ENCODE measurements around the gene COL12A1.

Gene COL12A1

DNA sequence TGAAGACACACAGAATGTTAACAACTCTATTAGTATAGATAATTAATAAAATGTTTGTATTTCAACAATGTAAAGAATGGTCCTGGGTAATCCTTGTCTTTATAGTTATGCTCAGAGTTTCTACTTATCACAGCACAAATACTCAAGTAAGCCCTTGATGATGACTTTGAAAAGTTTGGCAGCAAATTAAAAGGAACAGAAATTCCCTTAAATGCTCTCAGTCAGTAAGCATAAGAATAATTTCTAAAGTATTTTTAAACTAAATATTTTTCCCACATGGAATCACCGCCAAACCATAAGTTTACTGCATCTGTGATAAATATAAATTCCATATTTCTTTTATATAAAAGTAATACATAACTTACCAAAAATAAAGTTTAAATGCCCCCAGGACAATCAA is 96.1 kb downstream of the COL12A1 start:
- TF ChIP-seq POLR2A (IDR thresholded peaks at IDR 0.05; ENCODE audit: low read depth, low read length) = no peak
- TF ChIP-seq POLR2AphosphoS5 (IDR thresholded peaks at IDR 0.05; ENCODE audit: low read depth, low read length) = no peak
- no peak for TF ChIP-seq TAF1 (IDR thresholded peaks at IDR 0.05; ENCODE audit: borderline replicate concordance, low read depth, low read length)
- DNase-seq (ENCODE audit: insufficient read length) (no peak), FAIRE-seq (no peak)

DNA sequence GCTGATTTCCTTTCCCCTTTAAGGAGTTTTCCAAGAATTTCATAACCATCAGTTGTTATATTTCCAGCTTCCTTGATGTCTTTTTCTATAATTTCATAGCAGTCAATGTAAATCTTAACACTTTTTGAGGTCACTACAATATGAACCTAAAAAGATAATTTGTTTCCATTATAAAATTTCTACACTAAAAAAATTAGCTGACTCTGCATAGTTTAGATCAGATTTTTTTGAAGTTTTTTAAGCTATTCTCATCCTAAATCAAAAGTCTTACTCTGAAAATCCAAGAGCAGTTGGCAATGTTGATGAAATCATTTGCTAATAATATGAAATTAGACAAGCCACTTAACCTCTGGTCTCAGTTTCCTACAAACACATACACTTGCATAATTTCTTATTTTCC is 96.8 kb downstream of the COL12A1 start:
- FAIRE-seq = no peak
- no peak for TF ChIP-seq POLR2AphosphoS5 (IDR thresholded peaks at IDR 0.05; ENCODE audit: low read depth, low read length)
- TF ChIP-seq POLR2A (IDR thresholded peaks at IDR 0.05; ENCODE audit: low read depth, low read length) = no peak
- no peak for TF ChIP-seq TAF1 (IDR thresholded peaks at IDR 0.05; ENCODE audit: borderline replicate concordance, low read depth, low read length)

DNA sequence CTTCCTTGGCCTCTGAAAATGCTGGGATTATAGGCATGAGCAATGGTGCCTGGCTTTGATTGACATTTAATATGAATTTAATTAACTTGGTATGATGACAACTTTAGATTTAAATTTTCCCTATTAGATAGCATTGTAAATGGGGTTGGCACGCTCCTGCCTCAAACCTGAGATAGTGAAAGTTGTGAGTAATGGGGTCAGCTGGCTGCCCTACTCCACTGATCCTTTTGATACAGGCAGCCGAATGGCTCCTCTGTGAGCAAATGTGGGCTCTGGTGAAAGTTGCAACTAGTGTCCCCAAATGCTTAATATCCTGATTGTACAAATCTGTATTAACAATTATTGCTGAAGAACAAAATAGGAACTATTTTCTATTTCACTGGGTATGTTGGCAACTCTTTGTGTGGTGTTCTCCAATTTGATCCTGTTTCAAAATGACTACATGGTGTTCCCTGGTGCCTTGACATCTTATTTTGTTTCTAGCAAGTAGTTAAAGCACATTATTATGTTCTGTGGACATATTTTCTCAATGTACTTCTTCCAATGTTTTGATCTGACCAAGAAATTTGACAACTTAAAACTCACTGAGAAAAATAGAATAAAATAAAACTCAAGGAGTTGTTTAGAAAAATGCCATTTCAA is 97.4 kb downstream of the COL12A1 start:
- no peak for TF ChIP-seq POLR2AphosphoS5 (IDR thresholded peaks at IDR 0.05; ENCODE audit: low read depth, low read length)
- no peak for TF ChIP-seq TAF1 (IDR thresholded peaks at IDR 0.05; ENCODE audit: borderline replicate concordance, low read depth, low read length)
- no peak for TF ChIP-seq POLR2A (IDR thresholded peaks at IDR 0.05; ENCODE audit: low read depth, low read length)
- no peak for FAIRE-seq
- DNase-seq (ENCODE audit: insufficient read length) = no peak

More for the DNA sequence above, 96.8 kb downstream of the COL12A1 start:
- DNase-seq (ENCODE audit: insufficient read length) = no peak

DNA sequence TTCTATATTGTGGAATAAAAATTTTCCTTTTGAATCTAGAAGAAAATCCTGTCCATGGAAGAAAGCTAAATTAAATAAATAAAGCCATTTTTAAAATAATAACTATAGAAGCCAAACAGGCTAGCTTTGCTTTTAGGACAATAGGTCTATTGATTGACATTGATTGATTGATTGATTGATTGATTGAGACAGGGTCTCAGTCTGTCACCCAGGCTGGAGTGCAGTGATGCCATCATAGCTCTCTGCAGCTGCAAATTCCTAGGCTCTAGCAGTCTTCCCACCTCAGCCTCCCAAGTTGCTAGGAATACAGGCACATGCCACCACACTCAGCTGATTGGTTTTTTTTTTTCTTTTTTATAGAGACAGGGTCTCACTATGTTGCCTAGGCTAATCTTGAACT is 97.9 kb downstream of the COL12A1 start:
- FAIRE-seq = no peak
- TF ChIP-seq POLR2AphosphoS5 (IDR thresholded peaks at IDR 0.05; ENCODE audit: low read depth, low read length) (no peak), POLR2A (IDR thresholded peaks at IDR 0.05; ENCODE audit: low read depth, low read length) (no peak), TAF1 (IDR thresholded peaks at IDR 0.05; ENCODE audit: borderline replicate concordance, low read depth, low read length) (no peak)
- DNase-seq (ENCODE audit: insufficient read length) = no peak

DNA sequence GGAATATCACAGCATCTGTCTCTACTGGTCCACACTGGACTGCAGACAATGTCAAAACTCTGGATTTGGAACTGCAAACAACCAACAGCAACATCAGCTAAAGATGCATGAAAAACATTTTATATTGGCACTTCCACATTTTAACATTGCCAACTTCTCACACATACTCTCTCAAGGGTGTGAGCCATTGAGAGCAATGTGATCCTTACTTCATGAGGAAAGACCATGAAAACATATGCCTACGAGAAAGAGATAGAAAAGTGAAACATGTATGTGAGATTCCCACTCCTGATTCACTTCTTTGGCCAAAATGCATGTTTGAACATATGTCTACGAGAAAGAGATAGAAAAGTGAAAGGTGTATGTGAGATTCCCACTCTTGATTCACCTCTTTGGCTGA is 99.4 kb downstream of the COL12A1 start:
- DNase-seq (ENCODE audit: insufficient read length) (no peak), FAIRE-seq (no peak)
- no peak for TF ChIP-seq POLR2AphosphoS5 (IDR thresholded peaks at IDR 0.05; ENCODE audit: low read depth, low read length)

DNA sequence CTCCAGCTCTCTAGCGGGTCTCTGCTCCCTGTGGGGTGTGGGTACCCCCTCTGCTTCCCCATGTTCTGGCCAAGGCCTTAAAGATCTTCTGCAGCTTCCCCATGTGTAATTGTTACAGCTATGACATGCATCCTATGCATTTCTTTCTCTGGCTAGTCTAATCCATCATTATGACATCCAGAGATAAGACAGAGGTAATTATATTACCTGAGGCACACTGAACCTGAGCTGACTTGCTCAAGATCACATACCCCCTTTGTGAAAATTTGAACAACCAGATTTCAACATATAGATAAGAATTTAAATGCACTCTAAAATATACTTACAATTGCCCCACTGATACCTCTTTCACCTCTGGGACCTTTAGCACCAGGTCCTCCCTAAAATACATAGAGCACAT is 102.4 kb downstream of the COL12A1 start:
- no peak for FAIRE-seq
- TF ChIP-seq POLR2A (IDR thresholded peaks at IDR 0.05; ENCODE audit: low read depth, low read length) (no peak), POLR2AphosphoS5 (IDR thresholded peaks at IDR 0.05; ENCODE audit: low read depth, low read length) (no peak), TAF1 (IDR thresholded peaks at IDR 0.05; ENCODE audit: borderline replicate concordance, low read depth, low read length) (no peak)
- no peak for DNase-seq (ENCODE audit: insufficient read length)

DNA sequence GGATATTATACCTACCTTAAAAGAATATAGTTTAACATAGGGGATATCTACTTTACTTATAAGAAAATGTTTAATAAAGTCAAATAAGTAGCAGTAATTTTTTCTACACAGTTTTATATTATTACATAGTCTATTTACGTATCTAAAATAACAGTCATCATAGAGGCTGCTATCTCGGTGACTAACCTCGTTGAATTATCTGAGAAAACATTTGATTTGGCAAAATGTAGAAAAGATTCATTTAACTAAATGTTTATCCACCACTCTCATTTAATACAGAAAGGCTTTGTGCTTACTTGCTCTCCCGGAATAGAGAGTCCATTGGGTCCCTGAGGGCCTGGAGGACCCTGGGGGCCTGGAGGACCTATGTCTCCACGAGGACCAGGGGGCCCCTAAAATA is 103.6 kb downstream of the COL12A1 start:
- TF ChIP-seq POLR2A (IDR thresholded peaks at IDR 0.05; ENCODE audit: low read depth, low read length) (no peak), TAF1 (IDR thresholded peaks at IDR 0.05; ENCODE audit: borderline replicate concordance, low read depth, low read length) (no peak), POLR2AphosphoS5 (IDR thresholded peaks at IDR 0.05; ENCODE audit: low read depth, low read length) (no peak)
- FAIRE-seq = no peak

DNA sequence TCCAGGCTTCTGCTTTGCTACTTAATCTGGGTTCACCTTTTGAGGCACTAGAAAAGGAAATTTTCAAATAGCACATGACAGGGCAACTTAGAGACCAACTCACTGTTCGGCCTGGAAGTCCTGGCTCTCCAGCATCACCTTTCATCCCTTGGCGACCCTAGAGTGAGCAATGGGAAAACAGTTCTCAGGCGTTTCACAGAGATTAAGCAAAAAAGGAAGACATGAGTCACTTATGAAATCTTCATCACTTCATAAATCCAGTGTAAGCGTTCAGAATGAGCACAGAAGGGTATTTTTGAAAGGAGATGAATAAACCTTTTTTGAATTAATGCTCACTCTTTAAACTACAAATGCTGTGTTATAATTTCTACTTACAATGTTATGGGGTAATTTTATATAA is 104.0 kb downstream of the COL12A1 start:
- TF ChIP-seq POLR2AphosphoS5 (IDR thresholded peaks at IDR 0.05; ENCODE audit: low read depth, low read length) = no peak
- no peak for TF ChIP-seq POLR2A (IDR thresholded peaks at IDR 0.05; ENCODE audit: low read depth, low read length)
- no peak for TF ChIP-seq TAF1 (IDR thresholded peaks at IDR 0.05; ENCODE audit: borderline replicate concordance, low read depth, low read length)
- DNase-seq (ENCODE audit: insufficient read length) (no peak), FAIRE-seq (no peak)

More for the DNA sequence above, 103.6 kb downstream of the COL12A1 start:
- DNase-seq (ENCODE audit: insufficient read length) = no peak

DNA sequence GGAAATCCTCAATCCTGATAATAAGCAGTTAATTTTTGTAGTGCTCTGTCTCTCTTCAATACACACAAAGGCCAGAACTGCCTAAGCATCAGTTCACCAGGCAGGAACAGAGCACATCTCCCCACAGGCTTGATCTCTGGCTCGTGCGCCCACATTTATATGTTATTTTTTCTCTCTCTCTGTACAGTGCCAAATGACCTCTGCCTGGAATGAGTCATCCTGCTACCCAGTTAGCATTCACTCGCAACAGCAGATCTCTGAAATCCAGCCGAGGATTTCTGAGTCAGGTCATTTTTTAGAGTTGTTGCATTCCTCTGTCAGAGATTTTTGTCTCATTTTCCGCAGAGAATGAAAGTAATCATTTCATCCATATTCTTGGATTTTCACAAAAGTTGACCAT is 107.1 kb downstream of the COL12A1 start:
- FAIRE-seq (no peak), DNase-seq (ENCODE audit: insufficient read length) (no peak)
- TF ChIP-seq TAF1 (IDR thresholded peaks at IDR 0.05; ENCODE audit: borderline replicate concordance, low read depth, low read length) (no peak), POLR2AphosphoS5 (IDR thresholded peaks at IDR 0.05; ENCODE audit: low read depth, low read length) (no peak), POLR2A (IDR thresholded peaks at IDR 0.05; ENCODE audit: low read depth, low read length) (no peak)

DNA sequence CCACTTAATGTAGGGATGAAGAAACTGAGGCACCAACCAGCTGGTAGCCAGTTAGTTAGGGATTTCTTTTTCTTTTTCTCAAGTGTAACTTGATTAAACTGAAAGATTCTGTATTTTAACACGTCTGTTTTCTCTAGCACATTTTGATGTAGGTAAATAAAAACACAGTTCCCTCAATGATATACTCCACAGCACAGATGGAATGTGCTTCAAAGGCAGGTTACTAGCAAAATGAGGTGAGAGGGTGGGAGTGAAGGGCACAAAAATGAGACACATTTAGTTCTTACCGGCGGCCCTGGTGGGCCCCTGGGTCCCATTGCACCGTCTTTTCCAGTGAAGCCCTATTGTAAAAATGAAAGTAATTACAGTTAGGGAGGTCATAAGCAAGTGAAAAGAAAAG is 108.9 kb downstream of the COL12A1 start:
- TF ChIP-seq POLR2A (IDR thresholded peaks at IDR 0.05; ENCODE audit: low read depth, low read length) (no peak), TAF1 (IDR thresholded peaks at IDR 0.05; ENCODE audit: borderline replicate concordance, low read depth, low read length) (no peak), POLR2AphosphoS5 (IDR thresholded peaks at IDR 0.05; ENCODE audit: low read depth, low read length) (no peak)
- DNase-seq (ENCODE audit: insufficient read length) (no peak), FAIRE-seq (no peak)

DNA sequence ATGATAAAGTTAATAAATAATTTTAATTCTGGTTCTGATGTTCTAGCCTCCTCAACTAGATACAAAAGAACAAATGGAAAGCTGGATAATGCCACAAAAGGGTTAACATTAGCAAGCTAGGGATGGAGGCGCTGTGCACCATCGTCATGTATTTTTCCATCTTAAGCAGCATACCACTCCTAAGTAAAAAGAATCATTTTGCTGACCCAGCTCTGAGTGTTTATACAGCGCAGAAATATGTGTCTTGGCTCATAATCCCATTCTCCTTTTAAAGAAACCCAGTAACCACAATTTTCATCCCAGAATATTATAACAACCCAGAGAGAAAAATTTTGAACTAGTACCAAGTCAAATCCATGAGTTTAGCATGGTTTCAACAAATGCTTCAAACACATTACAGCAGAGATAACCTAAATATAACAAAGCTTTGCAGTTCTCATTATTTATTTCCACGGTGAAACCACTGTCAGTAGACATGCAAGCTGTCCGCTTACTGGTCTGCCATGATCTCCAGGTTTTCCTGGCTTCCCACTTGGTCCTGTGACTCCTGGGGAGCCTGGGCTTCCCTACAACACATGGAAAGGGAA is 111.1 kb downstream of the COL12A1 start:
- TF ChIP-seq TAF1 (IDR thresholded peaks at IDR 0.05; ENCODE audit: borderline replicate concordance, low read depth, low read length) (no peak), POLR2AphosphoS5 (IDR thresholded peaks at IDR 0.05; ENCODE audit: low read depth, low read length) (no peak)
- DNase-seq (ENCODE audit: insufficient read length) (no peak), FAIRE-seq (no peak)

DNA sequence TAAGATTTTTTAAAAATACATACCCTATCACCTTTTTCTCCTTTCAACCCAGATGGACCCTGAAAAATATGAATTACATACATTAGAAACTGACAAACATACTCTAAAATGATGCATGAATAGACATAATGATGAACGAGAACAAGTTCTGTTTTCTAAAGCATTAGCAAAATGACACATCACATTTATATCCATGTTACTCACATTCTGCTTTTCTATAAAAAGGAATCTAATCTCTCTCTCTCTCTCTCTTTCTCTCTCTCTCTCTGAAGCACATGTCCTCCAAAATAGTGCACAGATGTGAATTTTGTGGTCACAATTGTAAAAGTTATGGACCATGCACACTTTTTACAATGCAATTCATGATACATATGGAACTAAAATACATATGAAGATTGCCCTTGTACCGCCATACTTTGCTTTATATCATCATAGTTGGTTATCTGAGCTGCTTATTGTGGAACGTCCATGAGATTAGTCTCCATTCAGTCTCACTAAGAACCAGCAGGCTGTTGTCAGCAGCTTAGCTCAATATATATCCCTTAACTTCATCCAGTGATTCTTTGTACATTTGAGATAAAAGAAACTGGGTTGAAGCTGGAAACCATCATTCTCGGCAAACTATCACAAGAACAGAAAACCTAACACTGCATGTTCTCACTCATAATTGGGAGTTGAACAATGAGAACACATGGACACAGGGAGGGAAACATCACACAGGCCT is 114.2 kb downstream of the COL12A1 start:
- TF ChIP-seq POLR2AphosphoS5 (IDR thresholded peaks at IDR 0.05; ENCODE audit: low read depth, low read length) = no peak
- TF ChIP-seq POLR2A (IDR thresholded peaks at IDR 0.05; ENCODE audit: low read depth, low read length) = no peak
- TF ChIP-seq TAF1 (IDR thresholded peaks at IDR 0.05; ENCODE audit: borderline replicate concordance, low read depth, low read length) = no peak
- DNase-seq (ENCODE audit: insufficient read length) = no peak
- FAIRE-seq = no peak

Data from GM12892 (cell line).